Central memory CD4-positive, alpha-beta T cell (primary cell): ENCODE data around the gene SND1.
A peak's percentile ranks its signal among the peaks of the same experiment; 100 is the strongest.

Source experiments
- DNase-seq: peaks from one replicate; pipeline ENCODE4 v3.0.0; 2022

The SND1 gene

GRCh38 chr7:128029405-128029995 lies 377.5 kb downstream of the SND1 start:
- no peak for DNase-seq

- no peak for DNase-seq
Measured at GRCh38 chr7:128030263-128030653, 378.3 kb downstream of the SND1 start.

- no peak for DNase-seq
Measured at GRCh38 chr7:128030654-128031611, 378.9 kb downstream of the SND1 start, which contains the start of gene LRRC4. Gene LRRC4, minus strand, starts transcription at chr7:128031437. Its CDS starts 797 bp downstream, at chr7:128030640.

GRCh38 chr7:128031901-128032604 lies 380.1 kb downstream of the SND1 start:
- peak; percentile 43 for DNase-seq

- no peak for DNase-seq
Measured at GRCh38 chr7:128032605-128033235, 380.7 kb downstream of the SND1 start.

- no peak for DNase-seq
Measured at GRCh38 chr7:128033246-128033645, 381.3 kb downstream of the SND1 start.

- no peak for DNase-seq
Measured at GRCh38 chr7:128034825-128035224, 382.8 kb downstream of the SND1 start.

- no peak for DNase-seq
Measured at GRCh38 chr7:128035712-128036111, 383.7 kb downstream of the SND1 start.

- no peak for DNase-seq
Measured at GRCh38 chr7:128036226-128036940, 384.4 kb downstream of the SND1 start.

GRCh38 chr7:128037081-128037480 lies 385.1 kb downstream of the SND1 start:
- no peak for DNase-seq

GRCh38 chr7:128037880-128038619 lies 386.1 kb downstream of the SND1 start:
- DNase-seq = no peak

GRCh38 chr7:128039544-128039953 lies 387.6 kb downstream of the SND1 start:
- DNase-seq = no peak

- DNase-seq = no peak
Measured at GRCh38 chr7:128040205-128040604, 388.2 kb downstream of the SND1 start.

GRCh38 chr7:128041203-128041602 lies 389.2 kb downstream of the SND1 start:
- DNase-seq = no peak

- DNase-seq = no peak
Measured at GRCh38 chr7:128042012-128042411, 390.0 kb downstream of the SND1 start.

GRCh38 chr7:128044064-128044463 lies 392.1 kb downstream of the SND1 start:
- no peak for DNase-seq

GRCh38 chr7:128045158-128045557 lies 393.2 kb downstream of the SND1 start:
- no peak for DNase-seq

GRCh38 chr7:128045766-128046165 lies 393.8 kb downstream of the SND1 start:
- DNase-seq = no peak

- DNase-seq = no peak
Measured at GRCh38 chr7:128052404-128052803, 400.4 kb downstream of the SND1 start.

- DNase-seq = no peak
Measured at GRCh38 chr7:128053023-128053422, 401.0 kb downstream of the SND1 start.

- no peak for DNase-seq
Measured at GRCh38 chr7:128053991-128054390, 402.0 kb downstream of the SND1 start.
